Activated B cell treated with CpG ODN at 0.5 μM for 24 hours (primary cell): ENCODE data around the gene CD22. TPM values are rescaled to one million over a fixed set of nuclear protein-coding genes. Genes with fewer than 3 reads are reported as not detected.

Experiments
- ATAC-seq: fragments of 200-7000 bp; cut with Tn5 transposase; one replicate; pipeline ENCODE4 v1.10.0; 2021; ENCODE audit warnings: low read depth, mild to moderate bottlenecking, moderate library complexity
- CTCF ChIA-PET: fragments of 350-600 bp; sonication (Branson Sonifier 250); formaldehyde crosslinking; loops from one replicate; lab custom pipeline; 2021; ENCODE audit warnings: antibody characterized with exemption; lab: Charles Lee
- POLR2A ChIA-PET: fragments of 350-600 bp; sonication (Branson Sonifier 250); formaldehyde crosslinking; loops from one replicate; lab custom pipeline; 2021; ENCODE audit warnings: antibody characterized with exemption; lab: Charles Lee
- DNase-seq: peaks from one replicate; pipeline ENCODE4 v3.0.0; 2022
- H3K27ac Mint-ChIP-seq: one replicate; pipeline ENCODE4 v1.8.0; 2020; ENCODE audit warnings: mixed read lengths
- H3K27me3 Mint-ChIP-seq: one replicate; pipeline ENCODE4 v1.8.0; 2021; ENCODE audit warnings: mixed read lengths
- H3K36me3 Mint-ChIP-seq: one replicate; pipeline ENCODE4 v1.8.0; 2021; ENCODE audit warnings: low read depth, mixed read lengths
- H3K4me1 Mint-ChIP-seq: one replicate; pipeline ENCODE4 v1.8.0; 2021; ENCODE audit warnings: mixed read lengths
- H3K4me3 Mint-ChIP-seq: one replicate; pipeline ENCODE4 v1.8.0; 2020; ENCODE audit warnings: mild to moderate bottlenecking, mixed read lengths
- H3K9me3 Mint-ChIP-seq: one replicate; pipeline ENCODE4 v1.8.0; 2020; ENCODE audit warnings: mixed read lengths
- intact Hi-C: fragments of 100-400 bp; cut with micrococcal nuclease; formaldehyde crosslinking; loops from one replicate; pipeline ENCODE4 v1.15.1; 2024
- total RNA-seq: library from RNA; stranded (reverse); gene quantifications from 2 replicates; pipeline ENCODE4 v1.2.3, GENCODE V29; 2022
- TF ChIP-seq, protein P1 (sequence below): fragments of 200-600 bp; IDR thresholded peaks from one replicate; pipeline ENCODE4 v1.8.0; 2022; ENCODE audit warnings: antibody characterized with exemption, mild to moderate bottlenecking

Gene CD22
- total RNA-seq, 1 donor from 2014 or later = 1,096 TPM

DNA sequence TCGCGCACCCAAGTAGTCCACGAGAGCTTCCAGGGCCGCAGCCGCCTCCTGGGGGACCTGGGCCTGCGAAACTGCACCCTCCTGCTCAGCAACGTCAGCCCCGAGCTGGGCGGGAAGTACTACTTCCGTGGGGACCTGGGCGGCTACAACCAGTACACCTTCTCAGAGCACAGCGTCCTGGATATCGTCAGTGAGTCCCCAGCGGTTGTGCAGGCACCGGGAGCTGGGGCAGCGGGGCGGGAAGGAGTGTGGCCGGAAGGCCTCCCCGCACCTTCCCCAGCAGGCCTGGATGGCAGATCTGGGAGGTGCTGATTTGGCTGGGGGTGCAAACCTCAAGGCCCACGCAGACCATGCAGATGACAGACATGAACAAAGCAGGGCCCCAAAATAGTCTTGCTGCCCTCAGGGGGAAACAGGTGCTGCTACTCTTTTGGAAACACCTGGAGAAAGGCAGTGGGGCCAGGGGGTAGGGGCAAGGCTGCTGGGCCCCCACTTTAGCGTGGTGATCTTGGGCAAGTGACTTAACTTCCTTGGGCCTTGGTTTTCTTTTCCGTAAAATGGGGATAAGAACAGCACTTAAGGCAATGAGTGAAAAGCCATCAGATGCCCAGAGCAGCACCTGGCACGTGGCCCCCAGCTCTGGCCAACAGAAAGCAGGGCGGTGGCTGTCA, 33.1 kb upstream of the CD22 start:
- peak overlapping the region; percentile 48 for H3K27ac Mint-ChIP-seq
- DNase-seq (peak; percentile 50), ATAC-seq (peak; percentile 80)
- H3K4me1 Mint-ChIP-seq = peaks cover 24% of the 10 kb centered on the region
- no peaks in the 10 kb centered on the region for H3K9me3 Mint-ChIP-seq
- no peaks in the 10 kb centered on the region for H3K27me3 Mint-ChIP-seq
- POLR2A ChIA-PET = interaction anchor here (0.7 to 3.8 kb wide), 14 partner anchors 10 to 141 kb away, joined by 3 to 44 read pairs (median 5); partner anchors contain the start of genes CD22, FFAR1, FXYD5 and USF2
- intact Hi-C loops = loop anchor here (2.0 to 5.0 kb wide), 2 partner anchors 15 to 36 kb away; no protein-coding TSS in a partner anchor
- peak overlapping the region; percentile 12 for H3K4me3 Mint-ChIP-seq
- CTCF ChIA-PET = interaction anchor here (0.9 to 1.3 kb wide), 2 partner anchors 26 to 35 kb away, joined by 3 to 4 read pairs; partner anchors contain the start of gene USF2
- TF ChIP-seq, protein P1, sequence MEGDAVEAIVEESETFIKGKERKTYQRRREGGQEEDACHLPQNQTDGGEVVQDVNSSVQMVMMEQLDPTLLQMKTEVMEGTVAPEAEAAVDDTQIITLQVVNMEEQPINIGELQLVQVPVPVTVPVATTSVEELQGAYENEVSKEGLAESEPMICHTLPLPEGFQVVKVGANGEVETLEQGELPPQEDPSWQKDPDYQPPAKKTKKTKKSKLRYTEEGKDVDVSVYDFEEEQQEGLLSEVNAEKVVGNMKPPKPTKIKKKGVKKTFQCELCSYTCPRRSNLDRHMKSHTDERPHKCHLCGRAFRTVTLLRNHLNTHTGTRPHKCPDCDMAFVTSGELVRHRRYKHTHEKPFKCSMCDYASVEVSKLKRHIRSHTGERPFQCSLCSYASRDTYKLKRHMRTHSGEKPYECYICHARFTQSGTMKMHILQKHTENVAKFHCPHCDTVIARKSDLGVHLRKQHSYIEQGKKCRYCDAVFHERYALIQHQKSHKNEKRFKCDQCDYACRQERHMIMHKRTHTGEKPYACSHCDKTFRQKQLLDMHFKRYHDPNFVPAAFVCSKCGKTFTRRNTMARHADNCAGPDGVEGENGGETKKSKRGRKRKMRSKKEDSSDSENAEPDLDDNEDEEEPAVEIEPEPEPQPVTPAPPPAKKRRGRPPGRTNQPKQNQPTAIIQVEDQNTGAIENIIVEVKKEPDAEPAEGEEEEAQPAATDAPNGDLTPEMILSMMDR = no peak
- no peaks in the 10 kb centered on the region for H3K36me3 Mint-ChIP-seq

DNA sequence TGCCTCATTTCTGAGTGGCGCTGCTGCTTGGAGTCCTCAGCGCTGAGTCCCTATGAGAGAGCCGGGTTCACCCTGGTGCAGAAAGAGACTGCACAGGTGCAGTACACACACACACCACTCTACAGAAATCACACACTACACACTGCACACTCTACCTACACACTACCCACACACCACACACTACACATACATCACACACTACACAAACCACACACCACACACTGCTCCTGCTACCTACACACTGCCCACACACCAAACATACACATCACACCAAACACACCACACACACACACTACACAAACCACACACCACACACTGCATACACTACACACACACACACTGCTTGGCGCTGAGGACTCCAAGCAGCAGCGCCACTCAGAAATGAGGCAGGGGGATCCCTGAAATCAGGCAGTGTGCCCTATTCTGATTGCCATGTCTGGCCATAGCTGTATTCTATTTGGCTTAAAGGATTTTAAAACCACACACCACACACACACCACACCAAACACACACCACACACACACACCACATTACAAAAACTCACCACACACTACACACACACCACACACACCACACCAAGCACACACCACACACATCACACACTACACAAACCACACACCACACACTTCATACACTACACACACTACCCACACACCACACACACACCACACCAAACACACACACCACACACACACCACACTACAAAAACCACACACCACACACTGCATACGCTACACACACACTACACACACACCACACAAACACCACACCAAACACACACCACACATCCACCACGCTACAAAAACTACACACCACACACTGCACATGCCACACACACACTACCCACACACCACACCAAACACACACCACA, 32.1 kb upstream of the CD22 start:
- no peaks in the 10 kb centered on the region for H3K36me3 Mint-ChIP-seq
- TF ChIP-seq, protein P1 = no peak
- ChIA-PET POLR2A (interaction anchor here (0.7 to 3.8 kb wide), 5 partner anchors 23 to 61 kb away, joined by 3 to 44 read pairs (median 12); partner anchors contain the start of gene FFAR1), CTCF (no interaction called here)
- intact Hi-C loops = loop anchor here (5.0 kb wide), 1 partner anchor 35 kb away; no protein-coding TSS in a partner anchor
- ATAC-seq (peak; percentile 30), DNase-seq (no peak)
- H3K9me3 Mint-ChIP-seq = no peaks in the 10 kb centered on the region
- H3K27ac Mint-ChIP-seq = no peak overlapping the region
- H3K4me1 Mint-ChIP-seq = peaks cover 20% of the 10 kb centered on the region
- no peaks in the 10 kb centered on the region for H3K27me3 Mint-ChIP-seq
- H3K4me3 Mint-ChIP-seq = no peak overlapping the region

DNA sequence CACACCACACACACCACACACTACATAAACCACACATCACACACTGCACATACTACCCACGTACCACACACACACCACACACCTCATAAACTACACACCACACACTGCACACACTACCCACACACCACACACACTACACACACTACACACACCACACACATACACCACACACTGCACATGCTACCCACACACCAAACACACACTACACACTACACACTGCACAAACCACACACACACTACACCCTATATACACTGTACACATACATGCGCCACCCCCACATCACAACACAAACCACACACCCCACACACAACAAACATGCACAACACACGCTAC, 31.5 kb upstream of the CD22 start:
- H3K27ac Mint-ChIP-seq = no peak overlapping the region
- ATAC-seq (no peak), DNase-seq (no peak)
- TF ChIP-seq, protein P1 = no peak
- intact Hi-C loops = loop anchor here (5.0 kb wide), 1 partner anchor 35 kb away; no protein-coding TSS in a partner anchor
- peaks cover 15% of the 10 kb centered on the region for H3K4me1 Mint-ChIP-seq
- H3K9me3 Mint-ChIP-seq = no peaks in the 10 kb centered on the region
- no peak overlapping the region for H3K4me3 Mint-ChIP-seq
- H3K36me3 Mint-ChIP-seq = no peaks in the 10 kb centered on the region
- no peaks in the 10 kb centered on the region for H3K27me3 Mint-ChIP-seq
- CTCF ChIA-PET = no interaction called here
- POLR2A ChIA-PET = interaction anchor here (1.7 to 3.8 kb wide), 2 partner anchors 23 to 50 kb away, joined by 5 to 44 read pairs; partner anchors contain the start of gene FFAR1

DNA sequence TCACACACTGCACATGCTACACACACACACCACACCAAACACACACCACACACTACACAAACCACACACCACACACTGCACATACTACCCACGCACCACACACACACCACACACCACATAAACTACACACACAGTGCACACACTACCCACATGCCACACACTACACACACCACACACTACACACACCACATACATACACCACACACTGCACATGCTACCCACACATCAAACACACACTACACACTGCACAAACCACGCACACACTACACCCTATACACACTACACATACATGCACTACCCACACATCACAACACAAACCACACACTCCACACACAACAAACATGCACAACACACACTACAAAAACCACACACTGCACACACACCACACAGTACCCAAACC, 31.1 kb upstream of the CD22 start:
- Mint-ChIP-seq H3K36me3 (no peaks in the 10 kb centered on the region), H3K4me1 (peaks cover 10% of the 10 kb centered on the region), H3K27ac (no peak overlapping the region), H3K9me3 (no peaks in the 10 kb centered on the region), H3K27me3 (no peaks in the 10 kb centered on the region), H3K4me3 (no peak overlapping the region)
- intact Hi-C loops = loop anchor here (5.0 kb wide), 1 partner anchor 34 kb away; no protein-coding TSS in a partner anchor
- CTCF ChIA-PET = no interaction called here
- POLR2A ChIA-PET = no interaction called here
- no peak for ATAC-seq
- TF ChIP-seq, protein P1 = no peak
- DNase-seq = no peak

DNA sequence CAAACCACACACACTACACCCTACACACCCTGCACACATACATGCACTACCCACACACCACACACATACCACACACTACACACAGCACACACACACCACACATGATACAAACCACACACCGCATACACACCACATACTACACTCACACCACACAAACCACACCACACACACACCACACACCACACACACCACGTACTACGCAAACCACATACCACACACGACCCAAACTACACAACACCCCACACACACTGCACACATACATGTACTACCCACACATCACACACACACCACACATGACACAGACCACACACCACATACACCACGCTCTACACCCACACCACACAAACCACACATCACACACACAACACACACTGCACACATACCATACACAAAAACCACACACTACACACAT, 30.4 kb upstream of the CD22 start:
- TF ChIP-seq, protein P1 = no peak
- ATAC-seq (no peak), DNase-seq (no peak)
- intact Hi-C loops = loop anchor here (5.0 kb wide), 1 partner anchor 34 kb away; no protein-coding TSS in a partner anchor
- Mint-ChIP-seq H3K4me1 (peaks cover 9% of the 10 kb centered on the region), H3K4me3 (no peak overlapping the region), H3K9me3 (no peaks in the 10 kb centered on the region), H3K27ac (no peak overlapping the region), H3K36me3 (no peaks in the 10 kb centered on the region), H3K27me3 (no peaks in the 10 kb centered on the region)
- POLR2A ChIA-PET = no interaction called here
- CTCF ChIA-PET = no interaction called here
